ENCODE results near the gene FGFR3.

Gene FGFR3

DNA sequence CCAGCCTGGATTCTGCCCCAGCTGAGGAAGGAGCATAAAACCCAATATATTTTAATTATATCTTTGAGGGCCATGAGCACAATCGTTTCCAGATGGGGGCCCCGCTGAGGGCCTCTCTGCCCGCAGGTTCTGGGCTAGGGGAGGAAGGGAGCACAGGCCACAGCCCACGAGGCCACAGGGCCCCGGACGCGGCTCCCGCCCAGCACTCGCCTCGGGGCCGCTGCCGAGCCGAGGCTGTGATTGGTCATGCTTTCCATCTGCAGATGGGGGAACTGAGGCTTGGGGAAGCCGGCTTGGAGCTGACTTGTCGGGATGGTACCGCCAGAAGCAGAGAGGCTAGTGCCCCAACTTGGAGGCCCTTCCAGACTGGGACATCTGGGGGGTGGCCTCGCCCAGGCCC is 37.8 kb upstream of the FGFR3 start:
- FAIRE-seq (no peak), DNase-seq (ENCODE audit: extremely low spot score, insufficient read length, low read depth) (no peak)

DNA sequence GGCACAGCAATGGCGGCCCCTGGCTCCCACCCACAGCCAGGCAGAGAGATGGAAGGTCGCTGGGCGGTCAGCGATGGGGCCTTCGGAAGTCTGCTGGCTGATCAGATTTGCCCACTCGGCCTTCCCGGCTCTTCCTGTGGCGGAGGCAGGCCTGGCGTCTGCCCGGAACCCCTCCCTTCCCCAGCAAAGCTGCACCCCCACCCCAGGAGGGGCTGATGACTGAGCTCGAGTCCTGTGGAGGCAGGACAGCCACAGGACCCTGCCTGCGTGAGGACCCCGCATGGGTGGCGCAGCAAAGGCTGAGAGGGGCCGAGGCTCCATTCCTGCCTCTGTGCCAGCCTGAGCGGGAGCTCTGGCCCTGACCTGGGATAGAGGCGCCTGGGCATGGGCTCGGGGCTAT is 37.0 kb upstream of the FGFR3 start:
- FAIRE-seq (no peak), DNase-seq (ENCODE audit: extremely low spot score, insufficient read length, low read depth) (no peak)

DNA sequence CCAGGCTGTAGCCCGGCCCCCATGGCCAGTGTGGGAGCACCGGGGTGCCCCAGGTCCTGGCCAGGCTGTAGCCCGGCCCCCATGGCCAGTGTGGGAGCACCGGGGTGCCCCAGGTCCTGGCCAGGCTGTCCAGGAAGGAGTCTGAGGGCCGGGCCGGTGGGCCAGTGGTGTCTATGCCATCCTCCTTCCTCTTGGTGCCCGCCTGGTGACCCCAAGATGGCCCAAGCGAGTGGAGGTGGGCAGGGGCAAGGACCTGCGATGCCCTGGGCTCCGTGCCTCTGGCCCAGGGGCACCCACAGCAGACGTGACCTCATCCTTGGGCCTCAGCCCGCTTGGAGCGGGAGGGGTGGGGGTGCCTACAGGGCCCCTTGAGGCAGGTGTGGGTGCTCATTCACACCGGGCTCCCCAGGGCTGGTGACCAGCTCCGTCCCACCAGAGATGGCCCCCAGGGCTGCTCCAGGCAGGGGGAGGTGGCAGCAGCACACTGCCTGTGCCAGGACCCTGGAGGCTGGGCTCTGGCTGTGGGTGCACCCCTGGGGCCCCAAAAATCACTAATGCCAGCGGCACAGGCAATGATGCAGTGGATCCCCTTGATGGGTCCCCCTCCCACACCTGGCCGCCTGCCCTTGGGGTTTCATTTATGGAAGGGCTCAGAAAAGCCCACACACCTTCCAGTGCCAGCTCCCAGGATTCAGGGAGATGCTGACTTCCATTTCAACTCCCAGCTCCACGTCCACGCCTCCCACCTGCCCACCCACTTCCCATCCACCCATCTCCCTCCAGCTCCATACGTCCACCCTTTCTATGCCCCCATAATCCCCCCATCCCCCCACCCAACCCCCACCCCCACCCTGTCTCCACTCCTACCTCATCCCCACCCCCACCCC is 36.0 kb upstream of the FGFR3 start:
- no peak for FAIRE-seq
- no peak for DNase-seq (ENCODE audit: extremely low spot score, insufficient read length, low read depth)

DNA sequence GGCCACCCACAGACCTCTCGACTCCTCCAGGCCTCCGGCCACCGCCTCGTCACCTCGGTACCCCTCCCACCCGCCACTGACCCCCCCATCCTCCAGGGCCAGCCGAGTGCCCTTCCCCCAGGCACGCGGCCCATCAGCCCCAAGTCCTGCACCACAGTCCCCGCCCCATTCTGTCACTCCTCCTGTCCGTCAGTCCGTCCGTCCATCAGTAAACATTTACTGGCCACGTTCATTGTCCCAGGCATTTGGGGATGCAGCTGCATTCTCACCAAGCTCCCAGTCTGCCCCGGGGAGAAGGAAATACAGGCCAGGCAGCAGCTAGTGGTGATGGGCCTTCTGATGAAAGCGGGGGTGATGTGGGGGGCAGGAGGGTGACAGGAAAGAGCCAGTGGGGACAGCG is 35.3 kb upstream of the FGFR3 start:
- FAIRE-seq, result no peak
- DNase-seq (ENCODE audit: extremely low spot score, insufficient read length, low read depth), result no peak

DNA sequence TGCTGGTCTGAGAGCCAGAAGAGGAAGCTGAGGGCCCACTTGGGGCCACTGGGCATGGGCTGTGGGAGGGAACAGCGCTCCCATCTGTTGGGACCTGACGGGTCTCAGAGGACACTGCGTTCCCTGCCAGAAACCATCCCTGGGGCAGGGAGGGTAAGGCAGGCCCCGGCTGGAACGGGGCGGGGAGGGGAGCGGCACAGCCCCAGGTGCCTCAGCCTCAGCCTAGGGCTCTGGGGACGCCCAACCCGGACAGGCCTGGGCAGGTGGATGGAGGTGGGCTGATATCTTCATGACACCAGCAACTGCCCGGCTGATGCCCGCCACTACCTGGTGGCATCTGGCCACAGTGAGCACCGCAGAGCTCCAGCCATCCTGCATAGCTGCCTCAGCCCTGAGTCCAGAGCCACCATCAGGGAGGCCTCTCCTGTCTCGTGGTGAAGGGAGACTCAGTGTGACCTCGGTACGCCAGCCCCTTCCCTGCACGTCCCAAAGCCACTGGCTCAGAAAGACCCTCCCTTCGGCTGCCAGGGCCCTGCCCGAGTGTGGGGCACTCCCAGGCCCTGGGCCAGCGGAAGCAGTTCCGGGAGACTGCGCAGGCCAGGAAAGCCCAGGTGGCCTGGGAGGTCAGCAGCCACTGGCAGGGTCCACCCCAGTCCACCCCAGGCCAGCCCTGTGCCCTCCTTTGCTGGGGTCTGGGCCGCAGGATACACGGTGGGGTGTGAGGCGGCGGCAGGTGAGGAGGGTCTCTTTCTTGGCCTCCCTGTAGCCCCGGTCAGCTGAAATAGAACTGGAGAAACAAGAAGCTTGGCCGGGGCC is 34.6 kb upstream of the FGFR3 start:
- FAIRE-seq (no peak), DNase-seq (ENCODE audit: extremely low spot score, insufficient read length, low read depth) (no peak)

DNA sequence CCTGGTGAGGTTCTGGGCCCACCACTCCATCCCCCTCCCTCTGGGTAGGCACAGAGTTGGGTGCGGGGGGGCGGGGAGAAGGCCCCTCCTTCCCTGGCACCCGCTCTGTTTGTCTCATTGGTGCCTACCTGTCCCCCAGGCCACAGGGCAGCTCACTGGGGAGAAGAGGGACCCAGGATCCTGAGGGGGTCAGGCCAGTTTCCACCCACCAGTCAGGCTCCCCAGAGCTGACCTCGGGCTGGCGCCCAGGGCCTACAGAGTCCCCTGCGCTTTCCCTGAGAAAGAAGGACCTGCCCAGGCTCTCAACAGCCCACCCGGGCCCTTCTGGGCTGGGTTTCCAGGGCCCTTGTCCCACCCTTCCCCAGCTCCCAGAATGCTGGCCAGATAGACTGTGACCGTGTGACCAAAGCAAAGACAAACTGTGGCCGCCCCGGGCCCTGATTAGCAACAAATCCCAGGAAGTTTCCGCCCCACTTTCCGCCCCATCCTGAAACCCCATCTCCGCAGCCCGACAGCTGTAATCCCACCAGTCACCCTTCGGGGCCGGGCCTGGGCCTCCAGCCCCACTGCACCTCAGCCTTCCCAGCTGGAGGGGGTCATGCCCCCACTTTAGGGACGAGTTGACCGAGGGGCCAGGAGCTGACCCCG is 33.8 kb upstream of the FGFR3 start:
- FAIRE-seq (no peak), DNase-seq (ENCODE audit: extremely low spot score, insufficient read length, low read depth) (no peak)

DNA sequence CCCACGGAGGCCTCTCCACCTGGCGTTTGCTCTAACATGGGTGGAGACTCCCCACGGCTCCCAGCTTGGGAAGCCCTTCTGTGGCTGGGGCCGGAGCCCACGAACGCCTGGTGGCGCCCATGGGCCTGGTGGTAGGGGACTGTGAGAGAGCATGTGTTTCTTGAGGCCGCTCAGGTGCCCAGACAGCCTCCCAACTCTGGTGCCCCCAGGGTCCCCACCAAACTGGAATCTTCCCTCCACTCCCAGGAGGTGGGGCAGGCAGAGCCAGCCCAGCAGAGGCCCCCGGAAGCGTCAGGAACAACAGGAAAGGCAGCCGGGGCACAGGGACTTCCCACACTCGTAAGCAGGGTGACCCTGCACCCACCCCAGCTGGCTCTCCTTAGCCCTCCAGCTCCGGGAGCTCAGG is 33.3 kb upstream of the FGFR3 start:
- DNase-seq (ENCODE audit: extremely low spot score, insufficient read length, low read depth), result no peak
- FAIRE-seq, result no peak

DNA sequence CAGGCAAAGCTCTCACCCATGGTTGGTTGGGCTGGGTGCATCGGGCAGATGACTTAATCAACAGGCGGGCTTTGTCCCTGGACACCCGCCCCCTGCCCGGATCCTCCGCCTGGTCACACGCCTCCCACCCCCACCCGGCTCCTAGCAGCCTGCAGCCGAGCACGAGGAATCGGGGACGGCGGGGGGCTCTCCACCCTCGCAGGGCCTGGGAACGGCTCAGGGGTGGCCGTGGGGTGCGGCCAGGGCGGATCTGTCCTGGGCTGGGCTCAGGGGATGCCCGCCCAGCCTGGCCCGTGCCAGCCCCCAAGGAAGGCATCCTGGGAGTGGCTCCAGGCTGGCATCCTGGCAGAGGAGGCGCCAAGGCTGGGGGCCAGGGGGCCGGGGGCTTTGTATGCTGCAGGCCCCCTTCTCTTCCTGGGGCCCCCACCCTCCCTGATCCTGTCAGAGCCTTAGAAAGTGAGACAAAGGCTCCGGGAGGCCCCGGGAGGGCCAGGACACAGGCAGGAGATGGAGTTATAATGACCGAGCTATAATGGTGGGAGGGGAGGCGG is 32.5 kb upstream of the FGFR3 start:
- FAIRE-seq (no peak), DNase-seq (ENCODE audit: extremely low spot score, insufficient read length, low read depth) (no peak)

DNA sequence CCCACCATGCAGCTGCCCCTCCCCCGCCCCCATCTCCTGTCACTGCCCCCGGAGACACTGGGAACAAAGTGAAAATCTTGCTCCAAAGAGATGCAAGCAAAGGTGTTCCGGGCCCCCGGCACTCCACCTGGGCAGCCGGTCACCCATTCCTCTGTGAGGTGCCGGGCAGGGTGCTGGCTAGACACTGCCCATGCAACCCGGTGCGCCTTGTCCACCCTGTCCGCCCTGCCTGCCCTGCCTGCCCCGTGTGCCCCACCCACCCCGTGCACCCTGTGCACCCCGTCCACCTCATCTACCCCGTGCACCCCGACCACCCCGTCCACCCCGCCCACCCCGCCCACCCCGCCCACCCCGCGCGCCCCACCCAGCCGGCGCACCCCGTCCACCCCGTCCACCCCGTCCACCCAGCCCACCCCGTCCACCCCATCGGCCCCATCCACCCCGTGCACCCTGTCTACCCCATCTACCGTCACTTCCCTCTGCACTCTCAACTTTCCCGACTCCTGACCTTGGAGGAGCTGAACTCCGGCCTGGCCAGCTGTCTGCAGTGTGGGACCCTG is 31.9 kb upstream of the FGFR3 start:
- DNase-seq (ENCODE audit: extremely low spot score, insufficient read length, low read depth) (no peak), FAIRE-seq (no peak)

DNA sequence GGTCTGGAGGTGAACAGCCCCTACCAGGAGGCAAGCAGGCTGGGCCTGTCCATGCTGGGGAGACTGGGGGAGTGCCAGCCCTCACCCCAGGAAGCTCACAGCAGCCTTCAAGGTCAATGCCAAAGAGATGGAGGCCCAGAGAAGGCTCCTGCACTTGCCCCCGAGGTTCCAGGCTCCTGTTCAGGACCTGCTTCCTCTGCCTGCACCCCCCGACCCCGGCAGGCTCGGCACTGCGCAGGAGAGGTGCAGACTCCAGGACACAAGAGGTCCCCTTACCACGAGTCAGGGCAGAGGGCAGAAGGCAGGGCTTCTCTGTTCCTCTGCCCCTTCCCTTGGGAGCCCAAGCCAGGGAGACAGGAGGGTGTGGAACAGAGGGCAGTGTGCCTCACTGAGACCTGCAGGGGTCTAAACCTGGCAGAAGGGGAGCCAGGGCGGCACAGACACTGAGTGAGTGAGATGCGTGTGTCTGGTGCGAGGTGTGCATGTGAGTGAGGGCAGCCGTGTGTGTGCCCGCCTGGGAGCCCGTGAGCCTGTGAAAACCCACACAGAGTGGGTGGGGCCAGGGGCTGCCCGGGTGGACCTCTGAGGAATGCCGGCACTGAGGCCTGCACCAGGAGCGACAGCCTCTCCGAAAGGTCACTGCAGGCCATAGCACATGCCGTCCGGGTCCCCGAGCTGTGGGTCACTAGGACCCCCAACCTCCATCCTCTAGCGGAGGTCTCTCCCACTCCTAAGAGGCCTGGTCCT is 30.7 kb upstream of the FGFR3 start:
- FAIRE-seq, result no peak
- DNase-seq (ENCODE audit: extremely low spot score, insufficient read length, low read depth), result no peak

DNA sequence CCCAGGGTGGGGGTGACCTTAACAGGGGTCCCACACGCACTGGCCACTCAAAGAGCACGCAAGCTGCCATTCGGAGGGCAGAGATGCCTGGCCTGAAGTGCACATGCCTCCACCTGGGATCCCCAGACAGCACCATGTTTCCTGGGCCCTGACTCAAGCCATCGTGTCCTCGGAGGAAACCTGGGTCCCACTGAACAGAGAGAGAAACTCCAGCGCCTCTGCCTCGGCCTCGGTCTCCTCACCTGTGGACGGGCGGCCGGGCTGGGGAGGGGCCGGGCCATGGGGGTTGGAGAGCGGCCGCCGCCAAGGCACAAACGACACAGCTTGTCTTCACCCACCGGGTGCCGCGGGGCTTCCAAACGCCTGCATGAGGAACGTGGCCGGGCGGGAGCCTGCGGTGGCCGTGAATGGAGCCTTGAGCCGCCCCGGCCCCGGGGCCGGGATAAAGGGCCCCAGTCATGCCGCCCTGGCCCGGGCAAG is 30.0 kb upstream of the FGFR3 start:
- FAIRE-seq (no peak), DNase-seq (ENCODE audit: extremely low spot score, insufficient read length, low read depth) (no peak)

DNA sequence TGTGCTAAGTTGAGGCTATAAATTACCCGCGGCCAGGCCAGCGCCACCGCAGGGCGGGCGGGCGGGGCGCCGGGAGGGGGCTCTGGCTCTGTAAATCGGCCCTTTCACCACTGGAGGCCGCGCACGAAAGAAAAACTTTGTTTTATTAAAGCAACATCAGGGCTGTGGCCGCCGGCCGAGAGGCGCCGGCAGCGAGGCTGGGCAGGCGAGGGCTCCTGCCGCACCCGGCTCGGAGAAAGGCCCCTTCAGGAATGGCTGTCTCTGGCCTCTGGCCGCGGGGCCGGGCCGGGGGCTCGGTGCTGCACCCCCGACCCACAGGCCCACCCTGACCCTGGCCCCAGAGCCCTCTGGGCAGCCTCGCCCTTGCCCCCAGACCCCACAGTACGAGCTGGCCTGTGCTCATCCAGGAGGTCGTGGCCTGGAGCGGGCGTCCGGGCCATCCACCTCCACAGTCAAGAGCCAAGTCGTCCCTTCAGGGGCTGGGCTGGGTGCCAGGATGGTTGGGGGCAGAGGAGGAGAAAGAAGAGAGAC is 29.5 kb upstream of the FGFR3 start:
- no peak for DNase-seq (ENCODE audit: extremely low spot score, insufficient read length, low read depth)

DNA sequence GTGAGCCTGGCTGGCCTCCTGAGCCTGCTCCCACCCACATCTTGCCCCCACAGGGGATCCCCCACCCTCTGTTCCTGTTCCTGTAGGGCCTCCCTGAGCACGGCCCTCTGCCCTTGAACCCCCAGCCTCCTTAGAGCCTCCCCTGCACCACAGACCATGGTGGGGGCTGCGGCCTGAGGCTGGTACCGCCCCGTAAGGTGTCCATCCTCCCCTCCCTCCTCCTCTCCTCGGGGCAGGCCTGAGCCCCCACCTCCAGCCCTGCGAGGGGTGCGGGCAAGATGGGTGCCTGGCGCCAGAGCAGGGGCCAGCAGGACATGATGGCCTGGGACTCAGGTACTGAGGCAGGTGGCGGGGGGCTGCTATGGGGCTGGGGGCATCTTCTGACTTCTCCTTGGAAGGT is 28.4 kb upstream of the FGFR3 start:
- DNase-seq (ENCODE audit: extremely low spot score, insufficient read length, low read depth) (no peak), FAIRE-seq (no peak)

More for the DNA sequence above, 29.5 kb upstream of the FGFR3 start:
- no peak for FAIRE-seq

DNA sequence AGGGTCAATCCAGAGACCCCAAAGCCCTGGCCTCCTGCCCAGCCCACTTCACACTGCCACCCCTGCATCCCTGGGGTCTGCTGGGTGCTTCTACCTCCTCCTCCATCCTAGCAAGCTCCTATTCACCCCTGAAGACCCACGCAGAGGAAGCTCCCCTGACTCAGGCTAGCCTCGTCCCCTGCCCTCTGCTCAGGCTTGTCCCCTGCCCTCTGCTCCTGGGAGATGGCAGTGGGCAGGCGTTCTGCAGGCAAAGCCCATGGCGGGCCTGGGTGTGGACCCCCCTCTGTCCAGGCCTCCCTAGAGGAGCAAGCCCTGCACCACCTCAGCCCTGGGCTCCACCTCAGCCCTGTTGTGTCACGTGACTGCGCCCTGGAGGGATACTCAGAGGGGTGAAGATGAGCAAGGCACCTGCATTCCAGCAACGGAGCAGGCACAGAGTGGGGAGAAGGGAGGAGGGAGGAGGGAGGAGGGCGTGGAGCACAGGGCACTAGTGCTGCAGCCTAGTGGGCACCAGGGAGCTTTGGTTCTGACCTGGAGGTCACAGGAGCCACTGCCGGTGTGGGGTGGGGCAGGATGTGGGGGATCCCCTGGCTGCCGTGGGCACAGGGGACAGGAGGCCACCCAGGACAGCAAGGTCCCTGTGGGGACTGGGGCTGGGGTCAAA is 27.6 kb upstream of the FGFR3 start:
- DNase-seq (ENCODE audit: extremely low spot score, insufficient read length, low read depth) (no peak), FAIRE-seq (no peak)

DNA sequence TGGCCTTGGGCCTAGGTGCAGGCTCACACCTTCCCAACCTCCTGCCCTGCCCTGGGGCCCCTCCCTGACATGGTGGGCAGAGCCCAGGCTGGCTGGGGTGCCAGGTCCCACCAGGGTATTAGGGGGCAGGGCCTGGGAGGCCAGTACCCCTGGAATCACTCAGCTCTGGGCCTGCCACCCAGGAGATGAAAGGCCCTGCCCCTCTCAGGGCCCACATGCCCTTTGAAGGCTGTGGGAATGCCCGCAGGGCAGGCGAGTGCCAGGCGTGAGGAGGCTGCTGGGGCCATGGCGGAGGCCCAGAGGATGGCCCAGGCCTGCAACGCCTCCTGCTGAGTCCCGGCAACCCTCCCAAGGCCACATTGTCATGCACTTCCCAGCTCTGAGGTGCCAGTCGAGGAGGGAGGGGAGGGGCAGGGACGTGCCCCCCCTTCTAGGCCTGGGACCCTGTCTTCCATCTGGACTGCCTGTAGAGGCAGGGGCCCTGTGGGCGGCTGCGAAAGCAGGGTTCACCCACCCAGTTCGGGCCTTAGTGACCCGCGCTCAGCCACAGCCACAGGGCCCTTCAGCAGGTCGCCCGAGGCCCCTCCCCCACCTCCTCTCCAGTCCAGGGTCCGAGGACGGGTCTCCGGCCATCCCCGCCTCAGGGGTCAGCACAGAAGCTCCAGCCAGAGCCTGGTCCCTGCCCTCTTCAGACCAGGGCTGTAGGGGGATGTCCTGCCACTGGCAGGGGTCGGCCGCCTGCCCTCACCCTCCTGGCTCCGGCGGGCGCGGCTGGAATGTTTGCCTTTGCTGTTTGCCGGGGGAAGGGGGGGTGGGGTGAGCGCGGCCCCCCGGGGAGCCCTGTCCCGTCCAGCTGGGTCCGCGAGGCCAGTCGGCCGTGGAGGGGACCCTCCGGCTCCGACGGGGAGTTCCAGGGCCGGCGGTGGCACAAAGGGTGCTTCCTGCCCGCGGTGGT is 26.7 kb upstream of the FGFR3 start:
- FAIRE-seq (no peak), DNase-seq (ENCODE audit: extremely low spot score, insufficient read length, low read depth) (no peak)

DNA sequence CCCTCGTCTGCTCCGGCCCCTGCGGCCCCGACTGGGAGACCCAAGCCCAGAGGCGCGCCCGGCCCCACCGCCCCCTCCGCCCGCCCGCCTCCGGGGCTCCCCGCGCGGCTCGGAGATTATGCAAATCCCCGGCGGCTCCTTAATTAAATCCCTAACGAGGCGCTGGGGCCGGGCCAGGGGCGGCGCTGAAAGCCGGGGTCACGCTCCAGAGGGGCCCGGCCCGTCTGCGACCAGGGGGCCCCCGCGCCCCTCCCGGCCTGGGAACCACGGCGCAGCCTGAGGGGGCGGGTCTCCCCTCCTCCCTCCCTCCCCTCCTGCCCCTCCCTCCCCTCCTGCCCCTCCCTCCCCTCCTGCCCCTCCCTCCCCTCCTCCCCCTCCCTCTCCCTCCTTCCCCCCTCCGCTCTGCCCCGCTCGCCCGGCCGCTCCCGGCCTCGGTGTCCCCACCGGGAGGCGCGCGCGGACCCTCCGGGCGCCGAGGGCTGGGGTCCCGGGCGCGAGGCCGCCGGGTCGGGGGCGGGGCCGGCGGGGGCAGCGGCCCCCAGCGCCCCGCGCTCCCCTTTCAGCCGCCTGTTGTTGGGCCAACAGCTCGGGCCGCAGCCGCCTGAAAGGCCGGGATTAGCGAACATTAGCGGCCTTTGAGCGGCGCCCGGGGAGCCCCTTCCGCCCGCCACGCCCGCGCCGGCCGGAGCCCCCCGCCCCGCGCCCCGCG is 25.9 kb upstream of the FGFR3 start:
- DNase-seq (ENCODE audit: extremely low spot score, insufficient read length, low read depth) (no peak), FAIRE-seq (no peak)

DNA sequence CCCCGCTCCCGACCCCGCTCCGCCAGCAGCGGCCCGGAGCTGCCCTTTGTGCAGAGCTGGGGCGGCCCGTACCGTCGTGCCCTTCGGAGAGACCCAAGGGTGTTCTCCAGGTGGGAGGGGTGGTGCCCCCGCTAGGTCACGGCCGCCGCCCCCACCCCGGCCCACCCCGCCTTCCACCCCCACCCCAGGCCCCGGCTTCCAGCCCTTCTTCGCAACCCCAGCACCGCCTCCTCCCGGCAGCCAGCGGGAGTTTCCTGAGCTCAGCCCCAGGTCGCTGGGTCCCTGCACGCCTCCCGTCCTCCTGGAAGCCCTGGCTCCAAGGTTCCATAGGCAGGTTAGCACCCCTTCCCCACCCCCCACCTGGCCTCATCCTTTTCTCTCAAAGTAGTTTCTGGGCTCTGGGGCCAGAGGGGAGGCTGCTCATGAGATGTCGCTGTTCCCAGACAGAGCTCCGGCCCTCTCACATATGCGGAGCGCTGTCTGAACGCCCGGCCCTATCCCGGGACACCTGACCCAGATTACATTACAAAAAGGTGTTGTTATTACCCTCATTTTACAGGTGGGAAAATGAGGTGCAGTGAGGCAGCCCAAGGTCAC is 25.2 kb upstream of the FGFR3 start:
- no peak for DNase-seq (ENCODE audit: extremely low spot score, insufficient read length, low read depth)

More for the DNA sequence above, 25.2 kb upstream of the FGFR3 start:
- no peak for FAIRE-seq
